Keratinocyte (primary cell): ENCODE results near the gene MAGEF1. TPM values are rescaled to one million over a fixed set of nuclear protein-coding genes. Genes with fewer than 3 reads are reported as not detected.

Experiments used
- DNase-seq: peaks from one replicate; pipeline ENCODE4 v3.0.0-alpha.2; 2011; ENCODE audit warnings: low read depth, missing footprints, low spot score
- FAIRE-seq: peaks from 2 replicates; lab custom pipeline; 2011; peaks lifted over from hg19 to GRCh38; lab: Jason Lieb, UNC
- H2AFZ ChIP-seq: 2 replicates; pipeline ENCODE4 v1.6.0; 2012; ENCODE audit warnings: low read length, control low read depth, inconsistent platforms; ENCODE audit not compliant: control insufficient read depth
- H3K27ac ChIP-seq: 2 replicates; pipeline ENCODE4 v1.5.1; 2011; ENCODE audit warnings: low read length; ENCODE audit not compliant: control insufficient read depth, insufficient read depth
- H3K27me3 ChIP-seq: 3 replicates; pipeline ENCODE4 v1.6.0; 2011; ENCODE audit warnings: low read length; ENCODE audit not compliant: control insufficient read depth, insufficient read depth; ENCODE audit errors: extremely low read depth
- H3K36me3 ChIP-seq, 2 experiments: 2 replicates in 1 of 2; 3 replicates in 1 of 2; pipeline ENCODE4 v1.5.1; 2011; ENCODE audit warnings: low read length in 2 of 2, mild to moderate bottlenecking in 1 of 2; ENCODE audit not compliant: control insufficient read depth in 2 of 2, insufficient read depth in 2 of 2; ENCODE audit errors: extremely low read depth in 1 of 2
- H3K4me1 ChIP-seq: 3 replicates; pipeline ENCODE4 v1.5.1; 2011; ENCODE audit warnings: low read length; ENCODE audit not compliant: control insufficient read depth, insufficient read depth; ENCODE audit errors: extremely low read depth
- H3K4me2 ChIP-seq: 3 replicates; pipeline ENCODE4 v1.6.0; 2011; ENCODE audit warnings: low read depth, low read length; ENCODE audit not compliant: control insufficient read depth, insufficient read depth; ENCODE audit errors: extremely low read depth
- H3K4me3 ChIP-seq, 3 experiments: fragments of 200-600 bp in 1 of 3; sonication (generic) in 1 of 3; 2 replicates in 2 of 3; 3 replicates in 1 of 3; pipeline ENCODE4 v1.5.1; 2011 to 2016; ENCODE audit warnings: low read length in 3 of 3, mild to moderate bottlenecking in 3 of 3, control low read depth in 2 of 3, inconsistent platforms in 1 of 3, low read depth in 1 of 3, mixed read lengths in 1 of 3, mixed run types in 1 of 3, moderate library complexity in 1 of 3; ENCODE audit not compliant: control insufficient read depth in 2 of 3, insufficient read depth in 2 of 3; ENCODE audit errors: extremely low read depth in 1 of 3
- H3K79me2 ChIP-seq: 2 replicates; pipeline ENCODE4 v1.6.0; 2012; ENCODE audit warnings: low read length; ENCODE audit not compliant: control insufficient read depth, insufficient read depth
- H3K9ac ChIP-seq: 3 replicates; pipeline ENCODE4 v1.6.0; 2011; ENCODE audit warnings: low read length; ENCODE audit not compliant: control insufficient read depth, insufficient read depth; ENCODE audit errors: extremely low read depth
- H3K9me1 ChIP-seq: 3 replicates; pipeline ENCODE4 v1.6.0; 2011; ENCODE audit warnings: low read length; ENCODE audit not compliant: control insufficient read depth, insufficient read depth; ENCODE audit errors: extremely low read depth
- H3K9me3 ChIP-seq: 2 replicates; pipeline ENCODE4 v1.5.1; 2012; ENCODE audit warnings: low read depth, low read length; ENCODE audit not compliant: control insufficient read depth
- H4K20me1 ChIP-seq: 3 replicates; pipeline ENCODE4 v1.6.0; 2011; ENCODE audit warnings: low read length; ENCODE audit not compliant: control insufficient read depth, insufficient read depth; ENCODE audit errors: extremely low read depth
- CTCF ChIP-seq, 3 experiments: IDR thresholded peaks in 1 of 3; conservative IDR thresholded peaks in 1 of 3; optimal IDR thresholded peaks in 1 of 3; 2 replicates in 2 of 3; 3 replicates in 1 of 3; pipeline versions ENCODE3 to v1.5.1; 2011; ENCODE audit warnings: low read length in 3 of 3, mild to moderate bottlenecking in 3 of 3, moderate library complexity in 2 of 3, control low read depth in 1 of 3, inconsistent platforms in 1 of 3; ENCODE audit not compliant: insufficient read depth in 2 of 3; ENCODE audit errors: extremely low read depth in 1 of 3
- EZH2 ChIP-seq: IDR thresholded peaks from one replicate; pipeline ENCODE4 v1.6.1; 2012; ENCODE audit warnings: inconsistent platforms, mild to moderate bottlenecking, low read length, moderate library complexity
- dilution Hi-C: fragments of 300-500 bp; cut with MboI; formaldehyde crosslinking; loops from one replicate; pipeline ENCODE4 v1.7.0; 2020; ENCODE audit warnings: low sequenced_read_pairs; ENCODE audit not compliant: extremely low pct_ligation_motif_present
- polyA plus RNA-seq, 5 experiments: library from polyadenylated mRNA; depleted of rRNA in 3 of 5; stranded (reverse) in 3 of 5; stranded (forward) in 1 of 5; unstranded in 1 of 5; fragments of >200 nt; gene quantifications; 1 replicate in 1 of 5; 2 replicates in 3 of 5; 3 replicates in 1 of 5; pipeline versions ENCODE4 v1.2.1 to v1.2.3, GENCODE V29; 2011 to 2012; ENCODE audit warnings: missing spikeins in 2 of 5, low read depth in 1 of 5, low replicate concordance in 1 of 5

MAGEF1 gene
- polyA plus RNA-seq, 1 donor (not counting 4 experiments of a cell fraction or from before 2014, with no cell fraction given): 11.8 TPM

GRCh38 chr3:184716622-184717398, 4.9 kb upstream of the MAGEF1 start:
- H3K9me3 ChIP-seq: no peaks in the 10 kb centered on the region
- H4K20me1 ChIP-seq: no peaks in the 10 kb centered on the region
- TF ChIP-seq EZH2 (no peak), CTCF (optimal IDR thresholded peaks at IDR 0.05 in 1 of 3, IDR thresholded peaks at IDR 0.05 in 1 of 3, conservative IDR thresholded peaks at IDR 0.05 in 1 of 3; ENCODE audit: extremely low read depth in 1 of 3, insufficient read depth in 2 of 3, low read length in 3 of 3) (no peak)
- H3K4me3 ChIP-seq: no peak overlapping the region
- no peak overlapping the region for H3K9ac ChIP-seq
- H2AFZ ChIP-seq: peak overlapping the region; percentile 68
- H3K27me3 ChIP-seq: no peaks in the 10 kb centered on the region
- H3K36me3 ChIP-seq: no peaks in the 10 kb centered on the region
- FAIRE-seq (no peak), DNase-seq (no peak)
- H3K4me1 ChIP-seq: peaks cover 15% of the 10 kb centered on the region
- H3K9me1 ChIP-seq: no peaks in the 10 kb centered on the region
- no peak overlapping the region for H3K4me2 ChIP-seq
- dilution Hi-C loops: no loop called here
- H3K27ac ChIP-seq: peak overlapping the region; percentile 6
- H3K79me2 ChIP-seq: no peaks in the 10 kb centered on the region

GRCh38 chr3:184715943-184716621, 4.2 kb upstream of the MAGEF1 start:
- H3K27ac ChIP-seq: peak overlapping the region; percentile 6
- peak; percentile 52 for FAIRE-seq
- dilution Hi-C loops: no loop called here
- TF ChIP-seq EZH2 (no peak), CTCF (optimal IDR thresholded peaks at IDR 0.05 in 1 of 3, IDR thresholded peaks at IDR 0.05 in 1 of 3, conservative IDR thresholded peaks at IDR 0.05 in 1 of 3; ENCODE audit: extremely low read depth in 1 of 3, insufficient read depth in 2 of 3, low read length in 3 of 3) (no peak)
- no peaks in the 10 kb centered on the region for H4K20me1 ChIP-seq
- no peak overlapping the region for H3K9ac ChIP-seq
- no peaks in the 10 kb centered on the region for H3K9me3 ChIP-seq
- H3K79me2 ChIP-seq: no peaks in the 10 kb centered on the region
- DNase-seq: no peak
- H3K36me3 ChIP-seq: no peaks in the 10 kb centered on the region
- peaks cover 18% of the 10 kb centered on the region for H3K4me1 ChIP-seq
- peak overlapping the region; percentile 68 for H2AFZ ChIP-seq
- H3K27me3 ChIP-seq: no peaks in the 10 kb centered on the region
- H3K4me2 ChIP-seq: no peak overlapping the region
- no peaks in the 10 kb centered on the region for H3K9me1 ChIP-seq
- H3K4me3 ChIP-seq: no peak overlapping the region
